Measurements from ENCODE around the gene FRMD3. TPM values are rescaled to one million over a fixed set of nuclear protein-coding genes. Genes with fewer than 3 reads are reported as not detected.
A peak's percentile ranks its signal among the peaks of the same experiment; 100 is the strongest.

Gene FRMD3
- 1 to 10 TPM; 2.2 to 5.8 (median 4.4) TPM for total RNA-seq

GRCh38 chr9:83538172-83538889 lies at the start of gene FRMD3:
FRMD3 (minus strand) TSS chr9:83538401; CDS start chr9:83538231, 170 bp downstream.
- peak within 1 kb of the TSS; percentile 31 for H3K4me3 ChIP-seq (ENCODE audit: low read depth, poor library complexity, severe bottlenecking)
- TF ChIP-seq CTCF (IDR thresholded peaks at IDR 0.05) = peak in 1 of 3 donors; percentile 30
- TF ChIP-seq POLR2A (IDR thresholded peaks at IDR 0.05) = no peak
- 1 to 3% methylated on average over 28 to 39 of the region's 85 CpGs for WGBS, 2 donors
- peak; percentile 37 to 93 for DNase-seq (ENCODE audit: low spot score in 2 of 2)
- intact Hi-C loops (cut with DNase I; ENCODE audit: low total_unique reads) = no loop called here

GRCh38 chr9:83584995-83585394 lies 46.8 kb upstream of the FRMD3 start:
- DNase-seq (ENCODE audit: low spot score in 2 of 2) = no peak
- intact Hi-C loops (cut with DNase I; ENCODE audit: low total_unique reads) = no loop called here
- 79 to 87% methylated on average over 4 of the region's 4 CpGs for WGBS, 2 donors
- no peak overlapping the region for H3K4me3 ChIP-seq (ENCODE audit: low read depth, poor library complexity, severe bottlenecking)
- TF ChIP-seq POLR2A (IDR thresholded peaks at IDR 0.05) (no peak), CTCF (IDR thresholded peaks at IDR 0.05) (no peak)

- WGBS, 2 donors = 63 to 72% methylated on average over 6 of the region's 6 CpGs
- TF ChIP-seq CTCF (IDR thresholded peaks at IDR 0.05) (peak in 1 of 3 donors; percentile 36), POLR2A (IDR thresholded peaks at IDR 0.05) (no peak)
- no peak overlapping the region for H3K4me3 ChIP-seq (ENCODE audit: low read depth, poor library complexity, severe bottlenecking)
- intact Hi-C loops (cut with DNase I; ENCODE audit: low total_unique reads) = no loop called here
- DNase-seq (ENCODE audit: low spot score in 2 of 2) = peak in 1 of 2 donors; percentile 38
Observed at GRCh38 chr9:83583151-83584014, 45.2 kb upstream of the FRMD3 start.

- intact Hi-C loops (cut with DNase I; ENCODE audit: low total_unique reads) = no loop called here
- WGBS, 2 donors = 21 to 41% methylated on average over 1 of the region's 1 CpG
- TF ChIP-seq CTCF (IDR thresholded peaks at IDR 0.05) = no peak
- no peak for TF ChIP-seq POLR2A (IDR thresholded peaks at IDR 0.05)
- DNase-seq (ENCODE audit: low spot score in 2 of 2) = no peak
- no peak overlapping the region for H3K4me3 ChIP-seq (ENCODE audit: low read depth, poor library complexity, severe bottlenecking)
Observed at GRCh38 chr9:83582029-83582428, 43.8 kb upstream of the FRMD3 start.

GRCh38 chr9:83574482-83574881 lies 36.3 kb upstream of the FRMD3 start:
- intact Hi-C loops (cut with DNase I; ENCODE audit: low total_unique reads) = no loop called here

More at GRCh38 chr9:83574482-83574881, 36.3 kb upstream of the FRMD3 start:
- WGBS, 2 donors = 77 to 84% methylated on average over 1 of the region's 1 CpG
- no peak for TF ChIP-seq CTCF (IDR thresholded peaks at IDR 0.05)
- no peak for TF ChIP-seq POLR2A (IDR thresholded peaks at IDR 0.05)
- H3K4me3 ChIP-seq (ENCODE audit: low read depth, poor library complexity, severe bottlenecking) = no peak overlapping the region
- DNase-seq (ENCODE audit: low spot score in 2 of 2) = no peak

Measured in lower leg skin (tissue), 4 donors.